IPS DF 4.7 (cell line): ENCODE results near the gene GAB1.

Source experiments
- DNase-seq: peaks from one replicate; pipeline ENCODE4 v3.0.0-alpha.2; 2013; ENCODE audit warnings: low spot score; ENCODE audit errors: extremely low read depth

Gene GAB1

GRCh38 chr4:143383005-143383574 is 46.4 kb downstream of the GAB1 start:
- no peak for DNase-seq

- no peak for DNase-seq
These were observed 47.8 kb downstream of the GAB1 start for GRCh38 chr4:143384381-143384994.

GRCh38 chr4:143386812-143387211 is 50.1 kb downstream of the GAB1 start:
- DNase-seq = no peak

DNA sequence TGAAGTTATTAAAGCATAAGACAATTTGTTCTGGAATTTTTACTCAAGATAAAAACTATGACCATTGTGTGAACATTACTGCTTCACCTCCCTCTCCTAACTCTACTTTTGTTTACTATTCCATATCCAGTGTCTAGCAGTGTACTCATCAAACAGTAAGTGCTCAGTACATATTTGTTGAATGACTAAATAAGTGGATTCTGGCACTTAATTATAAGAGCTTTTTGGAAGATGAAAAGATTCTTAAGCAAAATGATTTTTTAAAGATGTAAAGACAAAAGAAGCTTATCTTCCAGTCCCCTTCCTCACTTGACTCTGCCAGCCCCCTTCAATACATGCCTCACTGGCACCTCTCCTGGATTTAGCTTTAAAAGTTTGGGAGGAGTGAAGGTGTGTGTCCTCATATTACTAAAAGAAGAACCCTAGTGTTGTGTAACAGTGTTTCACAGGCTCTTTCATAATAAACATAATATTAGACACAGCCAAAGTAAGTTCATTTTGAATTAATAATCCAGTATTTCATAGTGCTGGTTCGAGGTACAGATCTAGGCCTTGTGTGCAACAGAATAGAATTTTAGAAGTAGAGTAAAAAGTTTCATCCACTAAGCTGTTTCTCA is 53.0 kb downstream of the GAB1 start:
- no peak for DNase-seq

GRCh38 chr4:143390764-143391163 is 54.1 kb downstream of the GAB1 start:
- no peak for DNase-seq

- DNase-seq = no peak
These were observed 54.6 kb downstream of the GAB1 start for GRCh38 chr4:143391261-143391660.

- DNase-seq = no peak
These were observed 55.2 kb downstream of the GAB1 start for GRCh38 chr4:143391895-143392294.

DNA sequence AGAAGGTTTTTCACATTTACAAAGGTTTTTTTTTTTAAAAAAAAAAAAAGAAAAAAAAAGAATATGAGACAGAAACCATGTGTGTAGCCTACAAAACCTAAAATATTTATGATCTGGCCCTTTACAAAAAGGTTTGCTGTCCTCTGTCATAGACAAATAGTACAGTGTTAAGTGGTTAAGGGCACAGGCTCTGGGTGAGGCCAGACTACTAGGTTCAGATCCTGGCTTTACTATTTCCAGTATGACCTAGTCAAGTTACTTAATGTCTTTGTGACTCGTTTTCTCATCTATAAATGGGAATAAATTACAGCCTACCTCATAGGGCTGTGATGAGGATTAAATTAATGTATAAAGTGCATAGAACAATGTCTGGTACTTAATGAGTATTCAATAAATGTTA is 56.5 kb downstream of the GAB1 start:
- DNase-seq = no peak

GRCh38 chr4:143394739-143395453 is 58.2 kb downstream of the GAB1 start:
- DNase-seq = no peak

- no peak for DNase-seq
These were observed 60.0 kb downstream of the GAB1 start for GRCh38 chr4:143396695-143397094.

DNA sequence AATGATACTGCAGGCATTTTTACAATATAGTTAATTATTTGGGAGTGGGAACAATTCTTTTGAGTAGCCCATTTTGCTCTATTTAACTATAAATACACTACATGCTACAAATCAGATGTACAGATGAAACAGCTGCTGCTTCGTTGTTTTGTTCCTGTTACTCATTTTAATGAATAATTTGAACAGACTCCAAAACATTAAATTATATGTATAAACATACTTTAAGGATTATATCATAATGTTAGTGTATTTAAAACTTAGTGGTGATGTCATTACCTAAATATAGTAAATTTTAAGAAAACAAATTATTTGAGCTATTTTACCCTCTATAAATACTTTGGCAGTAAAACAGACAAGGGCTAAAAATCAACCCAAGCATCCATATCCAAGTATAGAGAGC is 60.7 kb downstream of the GAB1 start:
- no peak for DNase-seq

DNA sequence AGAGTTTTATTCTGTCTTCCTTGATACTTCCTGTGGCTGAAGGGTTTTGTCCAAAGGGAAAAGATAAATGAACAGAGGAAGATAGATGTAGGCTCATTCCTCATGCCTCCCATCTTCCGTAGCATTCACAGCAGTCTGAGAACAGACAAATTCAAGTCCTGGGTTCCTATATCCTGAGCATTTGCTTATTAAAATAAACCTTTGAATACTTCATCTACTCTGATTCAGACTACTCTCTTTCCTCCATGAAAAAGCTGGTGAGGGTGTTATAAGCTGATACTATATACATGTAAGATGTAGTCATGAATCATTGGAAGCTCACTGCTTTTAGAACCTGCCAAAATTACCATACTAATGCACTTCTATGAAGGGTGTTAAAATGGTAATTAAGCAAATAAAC is 61.2 kb downstream of the GAB1 start:
- no peak for DNase-seq

DNA sequence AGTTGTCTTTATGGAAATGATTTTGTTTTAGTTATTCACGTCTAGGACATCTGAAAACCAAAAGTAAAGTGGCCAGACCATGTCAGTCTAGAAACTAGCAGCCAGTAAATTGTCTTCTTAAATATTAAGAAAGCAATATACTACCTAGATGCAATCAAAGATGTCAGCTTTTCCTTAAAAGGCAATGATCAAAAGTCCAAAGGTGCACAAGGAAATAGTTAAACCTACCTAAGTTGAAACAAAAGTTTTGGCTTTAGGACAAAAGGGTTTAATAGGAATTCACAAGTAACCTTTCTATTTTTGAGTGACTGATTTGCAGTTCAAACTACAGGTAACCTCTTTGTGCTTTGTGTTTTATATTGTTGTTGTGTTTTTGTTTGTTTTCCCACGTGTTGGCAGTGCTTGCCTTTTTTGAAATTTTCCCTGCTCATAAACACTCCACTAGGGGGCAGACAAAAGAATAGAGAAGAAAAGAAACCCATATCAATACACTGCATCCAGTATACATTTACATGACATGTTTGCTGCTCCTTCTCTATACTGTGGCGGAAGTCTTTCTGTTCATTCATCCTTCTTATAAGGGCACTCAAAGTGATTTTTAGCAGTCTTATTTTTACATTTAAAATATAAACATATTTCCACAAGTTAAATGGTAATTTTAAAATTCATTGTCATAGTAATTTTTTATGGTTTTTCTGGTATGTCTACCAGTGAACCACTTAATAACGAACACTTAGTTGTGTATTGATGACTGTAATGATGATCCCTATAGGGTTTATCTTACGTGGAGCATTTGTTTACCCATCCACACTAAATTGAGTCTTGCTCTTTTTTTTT is 62.7 kb downstream of the GAB1 start:
- no peak for DNase-seq

DNA sequence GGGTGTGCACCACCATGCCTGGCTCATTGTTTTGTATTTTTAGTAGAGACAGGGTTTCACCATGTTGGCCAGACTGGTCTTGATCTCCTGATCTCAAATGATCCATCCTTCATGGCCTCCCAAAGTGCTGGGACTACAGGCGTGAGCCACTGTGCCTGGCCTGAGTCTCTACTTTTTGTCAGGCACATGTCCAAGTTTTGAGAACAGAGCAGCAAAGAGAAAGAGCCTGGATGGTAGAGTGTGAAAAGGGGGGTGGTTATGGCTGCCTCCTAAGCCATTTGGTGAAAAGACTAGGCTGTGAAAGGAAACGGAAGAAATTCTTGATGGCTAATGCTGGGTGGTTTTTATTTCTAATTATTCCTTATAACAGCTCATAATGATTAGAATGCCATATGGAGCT is 63.4 kb downstream of the GAB1 start:
- no peak for DNase-seq

DNA sequence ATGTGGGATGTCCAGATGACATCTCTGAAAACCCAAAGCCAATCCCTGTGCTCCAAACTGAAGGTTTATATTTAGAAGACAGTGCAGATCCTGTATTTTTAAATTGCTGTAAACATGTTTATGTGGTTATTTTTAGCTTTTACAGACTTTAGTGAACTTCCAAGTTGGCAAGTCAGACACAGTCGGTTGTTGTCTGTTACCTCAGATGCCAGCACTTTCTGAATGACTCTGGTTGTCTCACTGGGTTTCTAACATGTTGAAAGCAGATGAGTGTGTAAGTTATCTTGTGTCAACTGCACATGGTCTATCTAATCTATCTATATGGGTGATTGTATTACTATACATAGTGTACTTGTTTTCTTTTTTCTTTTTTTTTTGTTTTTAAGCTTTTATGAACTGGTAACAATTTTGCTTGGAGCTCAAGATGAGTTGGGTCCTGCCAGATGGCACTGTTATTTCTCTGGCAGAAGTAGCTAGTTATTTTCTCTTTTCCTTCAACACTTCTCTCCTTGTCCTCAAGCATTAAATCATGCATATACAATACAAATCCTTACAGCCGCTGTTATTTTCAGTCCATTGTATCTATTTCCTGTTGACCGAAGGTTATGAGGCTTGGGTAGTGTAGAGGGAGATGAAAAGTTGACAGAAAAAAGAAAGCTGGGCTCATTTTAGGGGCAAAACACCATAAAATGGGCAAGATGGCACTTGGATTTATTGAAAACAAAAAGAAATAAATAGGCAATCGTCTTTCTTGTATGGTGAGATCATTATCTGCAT is 66.3 kb downstream of the GAB1 start:
- DNase-seq = no peak

- DNase-seq = no peak
These were observed 66.8 kb downstream of the GAB1 start for GRCh38 chr4:143403553-143403820.

DNA sequence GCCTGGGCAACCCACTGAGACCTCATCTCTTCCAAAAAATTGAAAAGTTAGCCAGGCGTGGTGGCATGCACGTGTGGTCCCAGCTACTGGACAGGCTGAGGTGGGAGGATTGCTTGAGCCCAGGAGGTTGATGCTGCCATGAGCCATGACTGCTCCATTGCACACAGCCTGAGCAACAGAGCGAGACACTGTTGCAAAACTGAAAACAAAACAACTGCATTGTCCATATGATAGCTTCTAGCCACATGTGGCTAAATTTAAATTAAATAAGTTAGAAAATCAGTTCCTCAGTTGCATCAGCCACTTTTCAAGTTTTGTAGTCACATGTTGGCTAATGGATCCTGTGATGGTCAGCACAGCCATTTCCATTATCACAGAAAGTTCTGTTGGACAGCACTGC is 67.9 kb downstream of the GAB1 start:
- DNase-seq = no peak

DNA sequence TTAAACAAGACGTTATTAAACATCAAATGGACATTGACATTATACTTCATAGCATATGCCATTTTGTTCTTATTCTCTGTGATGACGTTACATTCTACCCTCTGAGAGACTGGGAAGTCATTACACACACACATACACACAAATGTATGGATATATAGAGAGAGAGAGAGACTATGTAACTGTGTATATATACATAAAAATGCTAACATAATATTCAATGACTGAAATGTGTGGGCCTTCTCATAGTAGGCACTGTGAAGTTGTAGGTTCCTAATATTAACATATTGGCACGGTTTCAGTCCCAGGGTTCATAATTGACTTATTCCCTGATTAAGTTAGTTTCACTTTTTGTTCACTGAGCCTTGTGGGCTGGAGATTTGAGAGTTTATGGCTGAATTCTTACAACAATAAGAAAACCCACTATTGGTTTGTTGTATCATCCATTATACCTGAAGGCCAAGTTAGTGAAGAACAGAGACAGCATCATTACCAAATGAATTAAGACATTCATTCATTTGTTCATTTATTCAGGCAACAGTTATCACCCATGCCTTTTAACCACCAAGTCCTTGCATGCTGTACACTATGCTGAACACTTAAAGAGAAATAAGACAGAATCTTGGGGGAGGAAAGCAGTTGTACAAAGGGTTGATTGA is 68.5 kb downstream of the GAB1 start:
- no peak for DNase-seq

GRCh38 chr4:143406523-143406922 is 69.8 kb downstream of the GAB1 start:
- no peak for DNase-seq

DNA sequence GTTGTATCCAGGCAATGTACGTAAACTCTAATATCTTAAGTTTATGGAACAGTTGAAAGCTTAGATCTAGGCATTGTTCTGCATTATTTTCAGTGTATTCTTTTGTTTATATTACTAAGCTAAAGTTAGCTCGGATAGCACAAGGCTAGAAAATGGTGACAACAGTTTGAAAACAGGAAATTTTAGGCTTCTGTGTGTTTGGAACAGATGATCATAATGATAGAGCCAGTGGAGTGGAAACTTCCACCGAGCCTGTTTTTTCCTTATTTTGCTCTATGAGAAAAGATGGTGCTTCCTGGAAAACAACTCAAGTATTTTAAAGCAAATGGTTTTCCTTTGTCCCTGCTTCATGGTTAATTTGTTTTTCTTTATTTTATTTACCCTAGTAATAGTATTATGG is 70.8 kb downstream of the GAB1 start:
- DNase-seq = no peak

GRCh38 chr4:143407888-143408287 is 71.2 kb downstream of the GAB1 start:
- DNase-seq = no peak
